ENCODE data around the gene ARMH3.

Gene ARMH3

GRCh38 chr10:101848408-101848807, 207.6 kb downstream of the ARMH3 start:
- no peak for DNase-seq

GRCh38 chr10:101845893-101846292, 210.1 kb downstream of the ARMH3 start:
- no peak for DNase-seq

GRCh38 chr10:101843032-101844021, 212.6 kb downstream of the ARMH3 start, which contains the start of gene KCNIP2:
Gene KCNIP2 (minus strand): TSS chr10:101843800. CDS start chr10:101843568, 232 bp downstream.
- DNase-seq, result no peak

GRCh38 chr10:101841826-101842225, 214.1 kb downstream of the ARMH3 start:
- no peak for DNase-seq

- no peak for DNase-seq
Measured at GRCh38 chr10:101840741-101841453, 215.1 kb downstream of the ARMH3 start.

GRCh38 chr10:101840102-101840684, 215.8 kb downstream of the ARMH3 start:
- DNase-seq, result no peak

- no peak for DNase-seq
Measured at GRCh38 chr10:101839416-101840063, 216.4 kb downstream of the ARMH3 start.

GRCh38 chr10:101839002-101839401, 217.0 kb downstream of the ARMH3 start:
- no peak for DNase-seq

- no peak for DNase-seq
Measured at GRCh38 chr10:101838416-101838970, 217.5 kb downstream of the ARMH3 start.

GRCh38 chr10:101837748-101838147, 218.2 kb downstream of the ARMH3 start:
- DNase-seq, result no peak

- DNase-seq, result no peak
Measured at GRCh38 chr10:101835362-101835761, 220.6 kb downstream of the ARMH3 start.

GRCh38 chr10:101834341-101834740, 221.6 kb downstream of the ARMH3 start:
- DNase-seq, result no peak

- no peak for DNase-seq
Measured at GRCh38 chr10:101833466-101833865, 222.5 kb downstream of the ARMH3 start.

GRCh38 chr10:101832325-101832771, 223.6 kb downstream of the ARMH3 start:
- DNase-seq, result no peak

GRCh38 chr10:101831169-101831811, 224.7 kb downstream of the ARMH3 start:
- no peak for DNase-seq

- no peak for DNase-seq
Measured at GRCh38 chr10:101830322-101831168, 225.4 kb downstream of the ARMH3 start.

GRCh38 chr10:101829561-101830315, 226.2 kb downstream of the ARMH3 start:
- DNase-seq, result no peak

GRCh38 chr10:101828766-101829551, 227.0 kb downstream of the ARMH3 start:
- no peak for DNase-seq

GRCh38 chr10:101827919-101828600, 227.9 kb downstream of the ARMH3 start:
- no peak for DNase-seq
